HG03039 (cell line): ENCODE results near the gene VPS25.
"Not testable (repeated sequence)": the region's sequence is repeated elsewhere in the genome, so short reads cannot be mapped to it uniquely, and the experiment has no call there.

ENCODE experiments used
- ATAC-seq: cut with Tn5 transposase; IDR thresholded peaks from one replicate; pipeline ENCODE4 v1.9.1; 2021; ENCODE audit warnings: mild to moderate bottlenecking, moderate library complexity; ENCODE audit not compliant: unreplicated experiment

The VPS25 gene

DNA sequence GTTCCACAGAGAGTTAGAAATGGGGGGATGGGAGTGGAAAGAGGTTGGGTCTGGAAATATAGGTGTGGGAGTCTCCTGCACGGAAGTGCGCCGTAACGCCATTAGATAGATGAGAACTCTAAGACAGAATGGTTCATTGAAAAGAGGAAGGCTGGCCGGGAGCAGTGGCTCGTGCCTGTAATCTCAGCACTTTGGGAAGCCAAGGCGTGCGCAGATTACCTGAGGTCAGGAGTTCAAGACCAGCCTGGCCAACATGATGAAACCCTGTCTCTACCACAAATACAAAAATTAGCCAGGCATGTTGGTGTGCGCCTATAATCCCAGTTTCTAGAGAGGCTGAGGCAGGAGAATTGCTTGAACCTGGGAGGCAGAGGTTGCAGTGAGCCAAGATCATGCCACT is 5.2 kb upstream of the VPS25 start:
- ATAC-seq: not testable (repeated sequence)

DNA sequence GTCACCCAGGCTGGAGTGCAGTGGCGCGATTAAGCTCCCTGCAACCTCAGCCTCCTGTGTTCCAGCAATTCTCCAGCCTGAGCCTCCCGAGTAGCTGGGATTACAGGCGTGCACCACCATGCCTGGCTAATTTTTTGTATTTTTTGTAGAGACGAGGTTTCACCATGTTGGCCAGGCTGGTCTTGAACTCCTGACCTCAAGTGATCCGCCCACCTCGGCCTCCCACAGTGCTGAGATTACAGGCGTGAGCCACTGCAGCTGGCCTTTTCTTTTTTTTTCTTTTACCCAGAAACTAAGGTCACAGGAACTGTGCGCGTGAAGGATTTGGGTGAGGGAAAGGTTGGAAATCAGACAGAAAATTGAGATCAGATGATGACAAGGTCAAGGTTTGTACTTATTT is 3.3 kb upstream of the VPS25 start:
- ATAC-seq: not testable (repeated sequence)

DNA sequence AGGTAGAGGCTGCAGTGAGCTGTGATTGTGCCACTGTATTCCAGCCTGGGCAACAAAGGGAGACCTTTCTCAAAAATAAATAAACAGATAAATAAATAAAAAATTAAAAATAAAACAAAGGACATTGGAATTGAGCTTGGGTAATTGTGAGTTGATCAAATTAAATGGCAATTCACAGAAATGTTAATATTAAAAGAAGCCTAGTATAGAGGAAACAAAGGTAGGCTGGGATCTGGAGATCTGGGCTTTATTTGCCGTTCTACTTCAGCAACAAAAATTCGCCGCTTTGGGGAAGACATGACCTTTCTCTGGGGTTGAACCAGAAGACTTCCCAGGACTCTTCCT is 332 bp upstream of the VPS25 start:
- no peak for ATAC-seq

DNA sequence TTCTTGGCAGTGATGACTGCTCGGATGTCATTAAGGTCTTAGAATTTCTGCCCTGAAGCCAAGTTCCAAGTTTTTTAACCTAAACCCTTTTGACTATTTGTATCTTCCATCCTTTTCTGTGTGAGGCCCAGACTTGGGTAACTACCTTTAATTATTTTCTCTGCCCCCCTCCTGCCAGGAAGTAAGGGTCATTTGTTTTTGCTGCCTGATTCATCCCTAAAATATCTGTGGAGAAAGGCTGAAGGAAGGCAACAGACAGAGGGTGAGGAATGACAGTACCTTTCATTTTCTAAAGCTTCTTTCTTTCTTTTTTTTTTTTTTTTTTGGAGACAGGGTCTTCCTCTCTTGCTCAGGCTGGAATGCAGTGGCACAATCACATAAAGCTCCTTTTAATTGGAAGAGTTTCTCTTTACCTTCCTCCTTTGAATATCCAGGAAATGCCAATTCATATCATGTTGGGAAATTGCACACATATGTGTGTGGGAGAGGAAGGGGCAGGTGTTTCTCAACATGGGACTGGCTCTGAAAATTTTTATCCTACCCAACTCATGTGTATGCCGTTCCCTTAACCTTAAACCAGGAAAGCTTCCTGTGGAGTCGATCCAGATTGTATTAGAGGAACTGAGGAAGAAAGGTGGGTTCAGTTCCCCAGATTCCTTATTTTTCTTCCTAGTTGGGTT is 957 bp downstream of the VPS25 start:
- ATAC-seq: no peak

DNA sequence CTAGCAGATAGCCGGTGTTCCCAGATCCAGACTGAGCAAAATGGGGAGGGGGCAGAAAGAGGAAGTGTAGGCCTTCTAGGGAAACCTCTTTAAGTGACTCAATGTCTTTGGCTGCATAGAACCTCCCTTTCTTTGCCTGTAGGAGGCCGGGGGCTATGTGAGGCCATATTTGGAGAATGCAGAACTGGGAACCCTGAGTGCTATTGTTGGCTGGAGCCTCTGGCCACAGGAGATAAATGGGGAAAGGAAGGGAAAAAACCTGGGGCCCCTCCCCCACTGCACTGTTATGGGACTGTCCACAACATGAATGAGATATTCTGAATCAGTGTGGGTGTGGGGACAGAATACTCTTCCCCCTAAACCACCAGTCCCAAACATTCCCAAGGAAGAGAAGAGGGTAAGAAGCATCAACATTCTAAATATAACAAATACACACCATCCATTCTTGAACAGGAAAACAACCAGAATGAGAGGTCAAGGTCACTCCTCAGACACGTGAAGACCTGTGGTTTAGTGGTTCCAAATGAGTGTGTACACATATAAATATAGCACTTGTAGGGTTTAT is 2.4 kb downstream of the VPS25 start:
- ATAC-seq: no peak

DNA sequence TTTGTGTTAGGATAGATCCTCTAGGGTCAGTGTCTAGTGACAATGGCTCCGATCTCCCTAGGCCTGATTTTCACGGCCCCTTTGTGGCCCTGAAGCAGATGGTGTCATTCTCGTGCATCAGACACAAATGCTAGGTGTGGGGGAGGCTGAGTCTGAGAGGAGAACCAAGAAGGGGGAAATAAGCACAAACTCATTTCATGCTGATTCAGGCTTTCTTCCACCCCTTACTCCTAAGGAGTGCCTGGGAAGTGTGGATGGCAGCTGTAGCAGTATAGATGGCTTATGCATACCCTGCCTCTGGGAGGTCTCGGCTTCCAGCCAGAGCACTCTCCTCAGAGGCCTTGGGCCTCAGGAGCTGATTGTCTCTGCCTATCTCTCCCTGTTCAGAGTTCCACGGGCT is 5.3 kb downstream of the VPS25 start:
- ATAC-seq: no peak

DNA sequence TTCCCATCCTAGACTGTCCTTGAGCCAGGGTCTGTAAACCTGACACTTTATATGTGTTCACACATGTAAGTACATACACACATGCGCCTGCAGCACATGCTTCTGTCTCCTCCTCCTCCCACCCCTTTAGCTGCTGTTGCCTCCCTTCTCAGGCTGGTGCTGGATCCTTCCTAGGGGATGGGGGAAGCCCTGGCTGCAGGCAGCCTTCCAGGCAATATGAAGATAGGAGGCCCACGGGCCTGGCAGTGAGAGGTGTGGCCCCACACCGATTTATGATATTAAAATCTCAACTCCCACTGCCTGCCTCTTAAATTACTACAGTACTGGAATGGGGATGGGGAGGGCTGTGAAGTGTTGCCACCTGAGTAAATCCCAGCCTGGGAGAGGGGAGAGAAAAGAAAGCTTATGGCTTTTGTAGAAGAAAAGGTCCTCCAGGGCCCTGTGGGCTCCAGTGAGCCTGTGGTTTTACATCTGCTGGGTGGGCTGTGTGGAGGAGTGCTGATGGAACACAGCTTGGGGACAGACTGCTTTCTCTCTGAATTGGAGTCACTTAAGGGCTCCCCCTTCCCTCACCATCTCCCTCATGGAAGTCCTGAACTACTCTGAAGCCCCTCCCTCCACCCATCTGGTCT is 6.2 kb downstream of the VPS25 start:
- ATAC-seq: no peak

DNA sequence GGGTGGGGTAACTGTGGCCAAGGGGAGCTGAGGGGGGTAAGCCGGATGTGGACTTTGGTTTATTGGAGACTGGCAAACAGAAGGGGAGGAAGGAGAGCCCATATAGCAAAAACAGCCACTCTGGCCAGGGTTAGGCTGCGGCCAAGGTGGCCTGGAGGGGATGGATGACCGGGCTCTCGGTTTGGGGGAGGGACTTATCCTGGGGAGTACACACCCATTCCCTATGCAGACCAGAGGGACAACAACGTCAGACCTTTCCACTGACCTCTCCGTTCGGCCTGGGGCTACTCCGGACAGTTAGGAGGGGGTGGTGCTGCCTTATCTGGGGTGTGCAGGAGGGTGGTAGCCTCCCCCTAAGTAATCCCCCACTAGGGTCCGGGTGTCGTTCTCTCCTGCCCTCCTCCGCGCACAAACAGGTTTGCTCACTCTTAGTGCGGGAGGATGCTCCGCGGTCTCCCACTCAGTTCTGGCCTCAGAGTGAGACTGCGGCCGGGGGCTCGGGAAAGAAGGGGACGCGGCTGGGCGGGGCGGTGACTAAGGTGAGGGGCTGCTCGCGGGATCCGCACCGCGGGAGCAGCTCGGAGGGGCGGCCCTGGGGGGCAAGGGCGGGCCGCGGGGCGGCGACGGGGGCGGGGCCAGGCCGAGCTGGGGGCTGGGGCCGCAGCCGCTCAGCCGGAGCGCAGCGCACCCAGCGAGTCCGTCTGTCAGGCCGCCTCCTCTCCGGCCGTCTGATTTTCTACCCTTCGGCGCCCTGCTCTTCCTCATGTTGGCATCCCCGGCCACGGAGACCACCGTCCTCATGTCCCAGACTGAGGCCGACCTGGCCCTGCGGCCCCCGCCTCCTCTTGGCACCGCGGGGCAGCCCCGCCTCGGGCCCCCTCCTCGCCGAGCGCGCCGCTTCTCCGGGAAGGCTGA is 6.9 kb downstream of the VPS25 start, which contains the start of gene WNK4:
Gene WNK4 (plus strand): TSS at position 675 of the 915 bp plus-strand sequence. CDS start 89 bp downstream, at position 764.
- ATAC-seq: no peak

DNA sequence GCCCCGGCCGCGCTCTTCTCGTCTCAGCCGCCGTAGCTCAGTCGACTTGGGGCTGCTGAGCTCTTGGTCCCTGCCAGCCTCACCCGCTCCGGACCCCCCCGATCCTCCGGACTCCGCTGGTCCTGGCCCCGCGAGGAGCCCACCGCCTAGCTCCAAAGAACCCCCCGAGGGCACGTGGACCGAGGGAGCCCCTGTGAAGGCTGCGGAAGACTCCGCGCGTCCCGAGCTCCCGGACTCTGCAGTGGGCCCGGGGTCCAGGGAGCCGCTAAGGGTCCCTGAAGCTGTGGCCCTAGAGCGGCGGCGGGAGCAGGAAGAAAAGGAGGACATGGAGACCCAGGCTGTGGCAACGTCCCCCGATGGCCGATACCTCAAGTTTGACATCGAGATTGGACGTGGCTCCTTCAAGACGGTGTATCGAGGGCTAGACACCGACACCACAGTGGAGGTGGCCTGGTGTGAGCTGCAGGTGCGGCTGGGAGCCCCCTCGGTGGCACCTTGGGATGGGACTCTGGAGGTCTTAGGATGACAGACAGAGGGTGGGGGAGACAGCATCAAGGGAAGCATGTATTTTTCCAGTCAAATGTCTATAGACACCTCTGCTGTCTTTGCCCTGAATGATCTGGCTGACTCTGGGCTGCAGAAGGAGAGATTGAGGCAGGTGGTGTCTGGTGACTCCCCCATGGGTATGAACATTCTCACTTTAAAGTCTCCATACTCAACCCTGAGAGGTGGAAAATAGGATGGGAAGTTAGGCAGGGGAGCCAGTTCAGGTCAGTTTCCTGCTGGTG is 7.8 kb downstream of the VPS25 start:
- no peak for ATAC-seq

DNA sequence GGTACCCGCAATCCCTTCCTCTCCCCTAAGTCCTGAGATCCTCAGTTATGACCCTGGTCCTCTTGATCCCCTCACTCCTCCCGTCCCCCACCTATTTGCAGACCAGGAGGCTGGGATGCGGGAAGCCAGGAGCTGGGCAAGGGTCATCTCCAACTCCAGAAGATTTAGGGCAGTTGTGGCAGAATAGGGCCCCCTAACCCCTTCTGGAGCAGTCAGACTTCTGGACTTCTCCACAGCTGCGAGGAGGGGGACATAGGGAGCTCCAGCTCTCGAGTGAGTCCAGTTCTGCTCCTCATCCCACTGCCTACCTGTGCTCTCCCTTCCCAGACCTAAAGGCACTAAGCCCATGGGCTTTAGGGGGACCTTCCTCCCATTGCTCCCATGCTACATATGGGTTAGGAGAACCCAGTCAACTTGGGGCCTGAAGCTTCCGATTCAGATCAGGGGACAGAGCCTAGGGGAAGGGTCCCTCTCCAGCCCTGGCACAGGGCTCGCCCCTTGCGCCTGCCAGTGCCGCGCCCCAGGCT is 8.5 kb downstream of the VPS25 start:
- ATAC-seq: no peak

DNA sequence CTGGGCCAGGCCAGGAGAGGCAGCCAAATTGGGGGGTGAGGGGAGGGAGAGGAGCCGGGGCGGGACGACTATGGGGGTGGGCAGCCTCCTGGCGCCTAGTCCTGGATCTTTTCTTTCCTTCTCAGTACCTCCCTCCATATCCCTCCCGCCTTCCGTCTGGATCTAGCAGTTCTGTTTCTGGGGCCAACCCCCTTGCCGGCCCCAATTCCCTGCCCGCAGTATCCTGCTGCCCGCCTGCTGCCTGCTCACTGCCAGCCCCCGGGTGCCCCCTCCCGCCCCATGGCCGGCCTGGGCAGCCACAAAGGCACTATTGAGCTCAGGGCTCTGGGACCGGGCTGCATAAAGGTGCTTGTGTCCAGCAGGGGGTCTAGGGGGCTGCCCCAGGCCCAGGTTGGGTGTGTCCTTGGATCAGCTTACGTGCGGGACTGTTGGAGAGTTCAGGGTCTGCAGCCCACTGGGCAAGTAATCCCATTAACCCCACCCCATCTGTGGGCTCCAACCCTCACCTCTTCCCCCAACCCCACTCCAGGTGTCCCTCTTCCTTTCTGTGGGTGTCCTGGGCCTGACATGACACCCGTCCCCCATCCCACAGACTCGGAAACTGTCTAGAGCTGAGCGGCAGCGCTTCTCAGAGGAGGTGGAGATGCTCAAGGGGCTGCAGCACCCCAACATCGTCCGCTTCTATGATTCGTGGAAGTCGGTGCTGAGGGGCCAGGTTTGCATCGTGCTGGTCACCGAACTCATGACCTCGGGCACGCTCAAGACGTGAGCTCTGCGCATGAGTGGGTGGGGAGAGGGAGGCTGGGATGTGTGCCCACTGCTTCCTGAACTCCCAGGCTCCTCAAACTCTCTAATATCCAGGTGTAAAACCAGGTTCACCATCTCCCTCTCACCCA is 9.2 kb downstream of the VPS25 start:
- ATAC-seq: no peak

DNA sequence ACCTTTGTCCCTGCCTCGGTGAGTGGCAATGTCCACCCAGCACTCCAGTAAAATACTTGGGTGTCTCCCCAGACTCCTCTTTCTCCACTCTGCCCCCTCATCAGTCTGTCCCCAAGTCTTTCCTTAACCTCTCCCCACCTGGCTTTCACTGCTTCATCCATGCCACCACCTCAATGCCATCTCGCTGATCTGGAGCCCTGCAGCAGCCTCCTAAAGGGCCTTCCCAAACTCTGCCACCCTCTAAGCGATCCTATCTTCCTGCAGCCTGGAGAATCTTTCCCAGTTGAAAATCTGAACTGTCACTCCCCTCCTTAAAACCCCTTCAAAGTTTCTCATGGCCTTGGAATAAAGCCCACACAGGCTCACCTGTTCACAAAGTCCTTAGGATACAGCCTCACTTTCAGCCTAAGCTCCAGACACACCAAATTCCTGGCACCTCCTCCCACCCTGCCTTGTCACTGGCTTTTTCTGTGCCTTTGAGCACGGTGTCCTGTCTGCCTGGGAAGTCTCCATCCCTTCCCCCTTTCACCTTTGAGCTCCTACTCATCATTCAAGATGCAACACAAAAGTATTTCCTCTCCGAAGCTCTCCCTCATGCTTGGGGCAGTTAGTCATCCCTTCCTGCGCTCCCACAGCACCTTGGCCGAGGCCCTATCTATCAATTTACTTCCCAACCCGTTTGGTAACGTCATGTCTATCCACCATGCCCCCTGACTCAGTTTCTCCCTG is 10.0 kb downstream of the VPS25 start:
- no peak for ATAC-seq

DNA sequence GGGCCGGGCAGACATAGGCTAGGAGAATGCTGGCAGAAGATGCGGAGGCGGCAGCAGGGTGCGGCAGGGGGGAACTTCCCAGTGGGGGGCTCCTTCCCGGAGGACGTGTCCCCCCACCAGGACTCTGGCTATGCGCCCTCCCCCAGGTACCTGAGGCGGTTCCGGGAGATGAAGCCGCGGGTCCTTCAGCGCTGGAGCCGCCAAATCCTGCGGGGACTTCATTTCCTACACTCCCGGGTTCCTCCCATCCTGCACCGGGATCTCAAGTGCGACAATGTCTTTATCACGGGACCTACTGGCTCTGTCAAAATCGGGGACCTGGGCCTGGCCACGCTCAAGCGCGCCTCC is 10.5 kb downstream of the VPS25 start:
- no peak for ATAC-seq

DNA sequence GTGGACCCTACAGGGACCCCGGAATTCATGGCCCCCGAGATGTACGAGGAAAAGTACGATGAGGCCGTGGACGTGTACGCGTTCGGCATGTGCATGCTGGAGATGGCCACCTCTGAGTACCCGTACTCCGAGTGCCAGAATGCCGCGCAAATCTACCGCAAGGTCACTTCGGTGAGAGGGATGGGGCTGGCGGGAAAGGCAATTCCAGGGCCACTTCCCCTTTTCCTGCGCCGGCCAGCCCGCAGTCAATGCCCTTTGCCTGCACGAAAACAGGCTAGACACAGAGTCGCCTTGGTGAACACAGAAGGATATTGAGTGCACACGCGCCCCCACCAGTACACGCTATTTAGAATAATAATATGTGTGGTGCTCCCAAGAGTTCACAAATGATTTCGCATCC is 11.2 kb downstream of the VPS25 start:
- ATAC-seq: no peak

DNA sequence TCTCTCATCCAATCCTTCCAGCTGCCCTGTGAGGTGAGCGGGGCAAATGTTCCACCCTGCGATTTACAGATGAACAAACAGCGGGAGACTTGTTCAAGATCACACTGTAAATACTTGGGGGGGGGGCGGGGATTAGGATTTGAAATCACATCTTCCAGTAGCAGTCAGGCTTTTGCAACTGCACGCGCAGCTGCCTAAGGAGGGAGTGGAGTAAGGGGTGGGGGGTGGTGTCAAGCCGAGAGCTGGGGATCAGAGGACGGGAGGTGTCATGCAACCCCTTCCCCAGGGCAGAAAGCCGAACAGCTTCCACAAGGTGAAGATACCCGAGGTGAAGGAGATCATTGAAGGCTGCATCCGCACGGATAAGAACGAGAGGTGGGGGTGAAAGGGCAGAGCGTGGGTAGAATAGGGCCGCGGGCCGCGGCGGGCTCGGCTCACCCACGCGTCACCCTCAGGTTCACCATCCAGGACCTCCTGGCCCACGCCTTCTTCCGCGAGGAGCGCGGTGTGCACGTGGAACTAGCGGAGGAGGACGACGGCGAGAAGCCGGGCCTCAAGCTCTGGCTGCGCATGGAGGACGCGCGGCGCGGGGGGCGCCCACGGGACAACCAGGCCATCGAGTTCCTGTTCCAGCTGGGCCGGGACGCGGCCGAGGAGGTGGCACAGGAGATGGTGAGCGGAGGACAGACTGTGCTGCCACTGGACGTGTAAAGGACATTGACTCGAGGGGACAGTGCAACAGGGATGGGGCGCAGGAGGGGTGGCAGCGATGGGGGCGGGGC is 11.8 kb downstream of the VPS25 start:
- no peak for ATAC-seq

DNA sequence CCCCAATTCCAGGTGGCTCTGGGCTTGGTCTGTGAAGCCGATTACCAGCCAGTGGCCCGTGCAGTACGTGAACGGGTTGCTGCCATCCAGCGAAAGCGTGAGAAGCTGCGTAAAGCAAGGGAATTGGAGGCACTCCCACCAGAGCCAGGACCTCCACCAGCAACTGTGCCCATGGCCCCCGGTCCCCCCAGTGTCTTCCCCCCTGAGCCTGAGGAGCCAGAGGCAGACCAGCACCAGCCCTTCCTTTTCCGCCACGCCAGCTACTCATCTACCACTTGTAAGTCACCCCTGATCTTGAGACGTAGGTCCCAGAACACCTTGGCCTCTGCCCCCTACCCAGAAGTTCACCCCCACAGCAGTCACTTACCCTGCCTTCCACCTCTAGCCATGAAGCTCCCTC is 14.0 kb downstream of the VPS25 start:
- no peak for ATAC-seq

DNA sequence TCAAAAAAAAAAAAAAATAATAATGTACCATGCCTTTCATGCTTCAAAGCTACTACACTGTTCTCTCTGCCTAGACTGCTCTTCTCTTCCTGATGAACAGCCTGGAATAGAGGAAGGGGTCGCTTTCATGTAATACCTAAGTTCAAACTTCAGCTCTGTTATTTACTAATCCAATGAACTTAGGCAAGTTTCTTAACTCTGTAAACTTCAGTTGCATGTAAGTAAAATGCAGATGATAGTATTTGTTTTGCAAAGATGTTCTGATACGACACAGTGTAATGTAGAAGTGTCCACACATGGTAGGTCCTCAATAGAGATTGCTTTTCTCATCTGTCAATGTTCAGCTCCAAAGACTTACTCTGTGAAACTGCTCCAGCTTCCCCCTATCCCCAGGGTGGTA is 18.7 kb downstream of the VPS25 start:
- ATAC-seq: no peak

DNA sequence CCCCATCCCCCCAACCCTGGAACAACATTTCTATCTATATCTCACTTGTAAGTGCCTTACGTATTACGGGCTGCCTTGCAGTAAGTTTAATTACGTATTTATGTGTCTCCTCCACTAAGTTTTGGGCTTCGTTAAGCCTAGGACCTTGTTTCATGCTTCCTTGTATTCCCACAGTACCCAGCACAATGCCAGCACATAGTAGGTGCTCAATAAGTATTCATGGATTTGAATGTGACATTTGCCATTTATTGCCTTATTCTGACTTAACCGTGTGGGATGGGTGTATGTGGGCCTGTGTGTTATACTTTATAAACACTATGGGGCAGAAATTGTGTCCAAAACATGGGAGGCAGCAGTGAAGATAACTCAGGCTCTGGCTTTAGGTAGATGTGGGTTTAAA is 19.3 kb downstream of the VPS25 start:
- no peak for ATAC-seq
